ENCODE results near the gene CAPN12. TPM values are rescaled to one million over a fixed set of nuclear protein-coding genes. Genes with fewer than 3 reads are reported as not detected.

CAPN12 gene
- total and polyA plus RNA-seq, 4 donors, result 2.0 to 17.8 (median 6.0) TPM

DNA sequence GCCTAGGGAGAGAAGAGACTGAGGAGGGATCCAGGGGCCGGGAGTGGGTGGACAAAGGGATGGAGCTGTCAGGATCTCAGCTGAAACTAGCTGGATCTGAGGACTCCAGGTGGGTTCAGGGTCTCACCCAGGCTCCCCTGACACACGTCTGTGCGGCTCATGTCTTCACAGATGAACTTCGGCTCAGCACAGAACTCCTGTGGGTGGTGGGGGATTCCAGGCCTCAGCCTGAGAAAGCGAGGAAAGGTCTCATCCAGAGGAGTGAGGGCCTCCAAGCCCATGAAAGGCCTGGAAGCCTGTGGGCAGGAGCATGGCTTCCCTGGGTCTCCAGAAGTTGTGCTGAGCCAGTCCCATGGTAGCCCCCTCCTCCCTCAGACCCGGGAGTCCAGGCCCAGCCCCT, 1.4 kb downstream of the CAPN12 start:
- Histone ChIP-seq H3K4me1 (ENCODE audit: control insufficient read depth in 5 of 5, insufficient read depth in 5 of 5, low read length in 5 of 5) (no peaks in the 10 kb centered on the region), H3K27me3 (ENCODE audit: control insufficient read depth in 3 of 3, insufficient read depth in 3 of 3, low read length in 2 of 3) (no peaks in the 10 kb centered on the region), H3K27ac (ENCODE audit: low read depth in 1 of 2, low read length in 1 of 2) (no peak overlapping the region), H3K9me3 (ENCODE audit: control insufficient read depth in 4 of 4, insufficient read depth in 3 of 4, low read length in 3 of 4) (no peaks in the 10 kb centered on the region), H3K4me3 (no peak overlapping the region), H3K36me3 (ENCODE audit: control insufficient read depth in 4 of 4, insufficient read depth in 4 of 4, low read length in 4 of 4) (no peaks in the 10 kb centered on the region), H3K9ac (ENCODE audit: insufficient read depth in 1 of 2, low read length in 2 of 2) (no peak overlapping the region)
- WGBS, 2 donors, result 86 to 92% methylated on average over 6 of the region's 6 CpGs
- no peak for TF ChIP-seq CTCF (IDR thresholded peaks at IDR 0.05; ENCODE audit: control extremely low read depth, extremely low read depth)
- no peak for DNase-seq
- no peak for ATAC-seq (ENCODE audit: insufficient read depth, low FRiP score)

GRCh38 chr19:38742296-38742695, 2.0 kb downstream of the CAPN12 start:
- no peaks in the 10 kb centered on the region for H3K4me1 ChIP-seq (ENCODE audit: control insufficient read depth in 5 of 5, insufficient read depth in 5 of 5, low read length in 5 of 5)
- no peak for TF ChIP-seq CTCF (IDR thresholded peaks at IDR 0.05; ENCODE audit: control extremely low read depth, extremely low read depth)
- H3K4me3 ChIP-seq, result no peak overlapping the region
- ATAC-seq (ENCODE audit: insufficient read depth, low FRiP score), result no peak
- no peaks in the 10 kb centered on the region for H3K36me3 ChIP-seq (ENCODE audit: control insufficient read depth in 4 of 4, insufficient read depth in 4 of 4, low read length in 4 of 4)
- H3K27me3 ChIP-seq (ENCODE audit: control insufficient read depth in 3 of 3, insufficient read depth in 3 of 3, low read length in 2 of 3), result no peaks in the 10 kb centered on the region
- no peak for DNase-seq
- 95% methylated on average over 9 of the region's 9 CpGs for WGBS, 2 donors
- no peak overlapping the region for H3K9ac ChIP-seq (ENCODE audit: insufficient read depth in 1 of 2, low read length in 2 of 2)
- H3K27ac ChIP-seq (ENCODE audit: low read depth in 1 of 2, low read length in 1 of 2), result no peak overlapping the region
- H3K9me3 ChIP-seq (ENCODE audit: control insufficient read depth in 4 of 4, insufficient read depth in 3 of 4, low read length in 3 of 4), result no peaks in the 10 kb centered on the region

- Histone ChIP-seq H3K27me3 (ENCODE audit: control insufficient read depth in 3 of 3, insufficient read depth in 3 of 3, low read length in 2 of 3) (peaks cover 0 to 2% (median 0%) of the 10 kb centered on the region in 3 donors), H3K4me3 (no peak overlapping the region), H3K4me1 (ENCODE audit: control insufficient read depth in 5 of 5, insufficient read depth in 5 of 5, low read length in 5 of 5) (no peaks in the 10 kb centered on the region), H3K36me3 (ENCODE audit: control insufficient read depth in 4 of 4, insufficient read depth in 4 of 4, low read length in 4 of 4) (no peaks in the 10 kb centered on the region), H3K9me3 (ENCODE audit: control insufficient read depth in 4 of 4, insufficient read depth in 3 of 4, low read length in 3 of 4) (no peaks in the 10 kb centered on the region), H3K27ac (ENCODE audit: low read depth in 1 of 2, low read length in 1 of 2) (no peak overlapping the region), H3K9ac (ENCODE audit: insufficient read depth in 1 of 2, low read length in 2 of 2) (no peak overlapping the region)
- DNase-seq, result no peak
- 95 to 97% methylated on average over 15 of the region's 15 CpGs for WGBS, 2 donors
- no peak for TF ChIP-seq CTCF (IDR thresholded peaks at IDR 0.05; ENCODE audit: control extremely low read depth, extremely low read depth)
- no peak for ATAC-seq (ENCODE audit: insufficient read depth, low FRiP score)
Observed at GRCh38 chr19:38741670-38742069, 2.6 kb downstream of the CAPN12 start.

GRCh38 chr19:38740932-38741331, 3.3 kb downstream of the CAPN12 start:
- Histone ChIP-seq H3K9ac (ENCODE audit: insufficient read depth in 1 of 2, low read length in 2 of 2) (no peak overlapping the region), H3K4me1 (ENCODE audit: control insufficient read depth in 5 of 5, insufficient read depth in 5 of 5, low read length in 5 of 5) (peaks cover 0 to 3% (median 0%) of the 10 kb centered on the region in 5 donors), H3K4me3 (no peak overlapping the region), H3K36me3 (ENCODE audit: control insufficient read depth in 4 of 4, insufficient read depth in 4 of 4, low read length in 4 of 4) (no peaks in the 10 kb centered on the region), H3K9me3 (ENCODE audit: control insufficient read depth in 4 of 4, insufficient read depth in 3 of 4, low read length in 3 of 4) (no peaks in the 10 kb centered on the region), H3K27me3 (ENCODE audit: control insufficient read depth in 3 of 3, insufficient read depth in 3 of 3, low read length in 2 of 3) (peaks cover 0 to 3% (median 0%) of the 10 kb centered on the region in 3 donors), H3K27ac (ENCODE audit: low read depth in 1 of 2, low read length in 1 of 2) (no peak overlapping the region)
- DNase-seq (no peak), ATAC-seq (ENCODE audit: insufficient read depth, low FRiP score) (no peak)
- WGBS, 2 donors, result 98 to 100% methylated on average over 2 of the region's 2 CpGs
- TF ChIP-seq CTCF (IDR thresholded peaks at IDR 0.05; ENCODE audit: control extremely low read depth, extremely low read depth), result no peak

Data from lung (tissue), 12 donors.